Amygdala (tissue), 56 donors: ENCODE results near the gene PSMC3.

ENCODE experiments used
- DNase-seq, 56 donors: peaks; one replicate each; lab custom pipeline; 2025; lab: John Stamatoyannopoulos, UW

PSMC3 gene

GRCh38 chr11:47443817-47444216, 17.6 kb upstream of the PSMC3 start:
- no peak for DNase-seq

- peak in 19 of 56 donors; percentile 4 to 54 (median 21) for DNase-seq
These were observed 16.9 kb upstream of the PSMC3 start for GRCh38 chr11:47443028-47443700.

- peak in 29 of 56 donors; percentile 10 to 73 (median 31) for DNase-seq
These were observed 16.3 kb upstream of the PSMC3 start for GRCh38 chr11:47442514-47442913.

GRCh38 chr11:47441421-47441820, 15.2 kb upstream of the PSMC3 start:
- DNase-seq, result no peak

GRCh38 chr11:47440054-47440476, 13.8 kb upstream of the PSMC3 start:
- DNase-seq, result no peak

- DNase-seq, result no peak
These were observed 12.5 kb upstream of the PSMC3 start for GRCh38 chr11:47438721-47439120.

- peak in 19 of 56 donors; percentile 16 to 74 (median 32) for DNase-seq
These were observed 11.6 kb upstream of the PSMC3 start for GRCh38 chr11:47437746-47438418.

- DNase-seq, result no peak
These were observed 11.0 kb upstream of the PSMC3 start for GRCh38 chr11:47437218-47437745.

- DNase-seq, result no peak
These were observed 10.5 kb upstream of the PSMC3 start for GRCh38 chr11:47436726-47437125.

GRCh38 chr11:47435687-47436086, 9.4 kb upstream of the PSMC3 start:
- no peak for DNase-seq

GRCh38 chr11:47434011-47434786, 8.0 kb upstream of the PSMC3 start:
- DNase-seq, result peak in 9 of 56 donors; percentile 13 to 43 (median 34)

- no peak for DNase-seq
These were observed 6.9 kb upstream of the PSMC3 start for GRCh38 chr11:47433157-47433556.

- no peak for DNase-seq
These were observed 5.3 kb upstream of the PSMC3 start for GRCh38 chr11:47431356-47432083.

- DNase-seq, result no peak
These were observed 4.3 kb upstream of the PSMC3 start for GRCh38 chr11:47430524-47430923.

GRCh38 chr11:47425611-47426010, 628 bp downstream of the PSMC3 start:
- no peak for DNase-seq

- DNase-seq, result no peak
These were observed 7.6 kb downstream of the PSMC3 start for GRCh38 chr11:47418454-47419259.

GRCh38 chr11:47417712-47418111, 8.5 kb downstream of the PSMC3 start:
- DNase-seq, result no peak

GRCh38 chr11:47415949-47416472, 10.2 kb downstream of the PSMC3 start:
- DNase-seq, result peak in 2 of 56 donors; percentile 21 to 26
